GM21360 (cell line): ENCODE measurements around the gene C16orf78.
"Not testable (repeated sequence)": the region's sequence is repeated elsewhere in the genome, so short reads cannot be mapped to it uniquely, and the experiment has no call there.

Experiments used
- ATAC-seq: cut with Tn5 transposase; IDR thresholded peaks from one replicate; pipeline ENCODE4 v1.9.1; 2021; ENCODE audit warnings: mild to moderate bottlenecking, moderate library complexity; ENCODE audit not compliant: unreplicated experiment

C16orf78 gene

GRCh38 chr16:49349446-49350168, 24.0 kb upstream of the C16orf78 start:
- no peak for ATAC-seq

- ATAC-seq, result no peak
These were observed 23.1 kb upstream of the C16orf78 start for GRCh38 chr16:49350265-49351095.

GRCh38 chr16:49351096-49351487, 22.5 kb upstream of the C16orf78 start:
- no peak for ATAC-seq

- no peak for ATAC-seq
These were observed 20.7 kb upstream of the C16orf78 start for GRCh38 chr16:49352892-49353291.

GRCh38 chr16:49353680-49354079, 19.9 kb upstream of the C16orf78 start:
- ATAC-seq, result no peak

- ATAC-seq, result no peak
These were observed 19.5 kb upstream of the C16orf78 start for GRCh38 chr16:49354101-49354500.

- ATAC-seq, result no peak
These were observed 18.6 kb upstream of the C16orf78 start for GRCh38 chr16:49354991-49355390.

GRCh38 chr16:49355933-49356665, 17.5 kb upstream of the C16orf78 start:
- ATAC-seq, result no peak

- no peak for ATAC-seq
These were observed 16.7 kb upstream of the C16orf78 start for GRCh38 chr16:49356728-49357488.

- ATAC-seq, result no peak
These were observed 14.0 kb upstream of the C16orf78 start for GRCh38 chr16:49359591-49359990.

- not testable (repeated sequence) for ATAC-seq
These were observed 11.9 kb upstream of the C16orf78 start for GRCh38 chr16:49361731-49362130.

- ATAC-seq, result no peak
These were observed 11.4 kb upstream of the C16orf78 start for GRCh38 chr16:49362230-49362629.

- ATAC-seq, result peak; percentile 95
These were observed 7.7 kb upstream of the C16orf78 start for GRCh38 chr16:49365711-49366509.

- peak; percentile 47 for ATAC-seq
These were observed 6.9 kb upstream of the C16orf78 start for GRCh38 chr16:49366669-49367068.

- ATAC-seq, result no peak
These were observed 3.7 kb upstream of the C16orf78 start for GRCh38 chr16:49369651-49370611.

GRCh38 chr16:49376206-49376605, 2.6 kb downstream of the C16orf78 start:
- no peak for ATAC-seq

GRCh38 chr16:49377196-49377755, 3.7 kb downstream of the C16orf78 start:
- no peak for ATAC-seq

GRCh38 chr16:49378238-49378637, 4.6 kb downstream of the C16orf78 start:
- ATAC-seq, result no peak
